Activated CD4-positive, alpha-beta T cell treated with anti-CD3 and anti-CD28 coated beads, Interleukin-10, Interleukin-2, amounts not matched to agents 100 ng/mL and 50 ng/mL, durations not matched to agents 16 hours and 8 hours (primary cell): Measurements from ENCODE around the gene PROB1.
"Not testable (repeated sequence)": the region's sequence is repeated elsewhere in the genome, so short reads cannot be mapped to it uniquely, and the experiment has no call there.

Experiments
- DNase-seq: peaks from one replicate; pipeline ENCODE4 v3.0.0-alpha.2; 2020

PROB1 gene

DNA sequence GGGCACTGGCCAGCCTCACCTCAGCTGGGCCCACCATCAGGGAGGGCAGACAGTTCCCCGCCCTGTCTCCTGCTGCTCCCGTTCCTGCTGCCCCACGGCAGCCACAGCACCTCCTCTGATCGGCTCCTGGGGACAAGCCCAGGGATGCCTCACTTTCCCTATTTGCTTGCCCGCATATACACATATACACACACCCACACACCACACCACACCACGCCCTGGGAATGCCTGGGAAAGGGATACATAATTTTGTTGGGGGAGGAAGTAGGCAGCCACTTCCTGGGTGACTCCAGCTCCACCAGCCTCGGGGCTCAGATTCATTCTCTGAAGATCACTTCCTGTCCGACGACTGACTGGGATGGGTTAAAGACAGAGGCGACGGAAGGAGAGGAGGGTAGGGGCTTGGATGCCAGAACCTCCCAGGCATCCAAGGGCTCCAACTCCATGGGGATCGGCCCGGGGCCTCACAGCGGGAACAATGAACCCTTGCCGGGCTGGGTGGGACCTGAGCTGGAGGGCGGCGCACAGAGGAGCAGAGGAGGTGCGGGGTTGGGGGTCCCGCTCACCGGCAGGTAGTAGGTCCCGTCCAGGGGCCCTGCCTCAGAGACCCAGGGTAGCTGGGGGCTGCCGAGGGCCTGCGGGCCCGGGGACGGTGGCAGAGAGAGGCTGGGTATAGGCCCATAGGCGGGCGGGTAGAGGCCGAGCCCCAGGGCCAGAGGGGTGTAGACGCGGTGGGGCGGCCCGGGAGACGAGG is 3.2 kb downstream of the PROB1 start:
- peak; percentile 80 for DNase-seq

- no peak for DNase-seq
These were observed 4.0 kb downstream of the PROB1 start for GRCh38 chr5:139390639-139391569.

GRCh38 chr5:139389701-139390638 is 4.9 kb downstream of the PROB1 start, which contains the start of gene MZB1:
Gene MZB1 (minus strand): TSS chr5:139389913. CDS start chr5:139389856, 57 bp downstream.
- peak; percentile 92 for DNase-seq

DNA sequence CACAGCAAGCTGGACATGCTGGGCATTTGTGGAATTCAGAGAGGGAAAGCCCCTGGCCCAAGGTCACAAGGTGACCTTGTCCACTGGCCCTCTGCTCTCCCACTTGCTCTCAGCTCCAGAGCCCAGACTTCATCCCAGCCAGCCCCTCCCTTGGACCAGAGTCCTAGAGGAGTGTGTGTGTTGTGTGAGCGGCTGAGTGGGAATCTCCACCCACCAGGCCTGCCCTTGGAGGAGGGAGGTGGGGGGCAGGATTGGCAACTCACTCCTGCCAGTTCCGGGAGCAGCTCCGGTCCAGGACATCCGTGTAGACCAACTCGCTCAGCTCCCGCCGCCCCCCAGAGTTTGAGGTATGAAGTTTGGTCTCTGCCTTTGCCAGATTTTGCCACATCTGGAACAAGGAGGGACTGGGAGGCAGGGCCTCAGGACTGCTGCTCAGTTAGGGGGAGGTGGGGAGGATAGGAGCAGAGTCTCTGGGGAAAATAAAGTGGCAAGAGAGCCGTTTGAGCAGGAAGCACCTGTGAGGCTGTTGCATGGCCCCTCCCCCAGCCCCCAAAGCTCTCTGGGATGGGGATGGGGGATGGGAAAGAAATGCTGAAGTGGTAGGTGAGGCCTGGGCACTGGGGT is 6.6 kb downstream of the PROB1 start:
- no peak for DNase-seq

DNA sequence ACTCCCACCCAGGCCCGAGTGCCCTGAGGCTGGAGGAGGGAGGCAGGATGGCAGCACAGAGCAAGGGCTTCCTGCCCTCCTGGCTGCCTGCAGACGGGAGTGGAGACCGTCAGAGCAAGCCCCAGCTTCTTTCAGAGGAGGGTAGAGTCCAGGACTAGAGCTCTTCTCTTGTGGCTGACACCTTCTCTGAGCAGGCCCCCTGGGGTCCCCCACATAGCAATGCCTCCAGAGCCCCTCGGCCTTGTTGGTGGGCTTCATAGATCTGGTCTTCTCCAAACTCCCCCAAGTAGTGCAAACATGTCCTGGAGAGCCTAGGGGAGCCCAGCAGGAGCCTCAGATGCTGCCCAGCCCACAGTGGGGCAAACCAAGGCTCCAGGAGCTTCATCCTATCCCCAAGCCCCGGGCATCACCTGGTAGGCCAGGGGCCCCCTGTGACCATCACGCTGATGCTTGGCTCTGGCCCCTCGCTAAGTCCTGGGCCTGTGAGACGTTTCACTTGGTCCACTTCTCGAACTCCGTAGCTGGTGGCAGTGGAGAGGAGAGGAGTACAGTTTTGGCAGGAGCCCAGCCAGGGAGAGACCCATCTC is 7.2 kb downstream of the PROB1 start:
- DNase-seq: no peak

DNA sequence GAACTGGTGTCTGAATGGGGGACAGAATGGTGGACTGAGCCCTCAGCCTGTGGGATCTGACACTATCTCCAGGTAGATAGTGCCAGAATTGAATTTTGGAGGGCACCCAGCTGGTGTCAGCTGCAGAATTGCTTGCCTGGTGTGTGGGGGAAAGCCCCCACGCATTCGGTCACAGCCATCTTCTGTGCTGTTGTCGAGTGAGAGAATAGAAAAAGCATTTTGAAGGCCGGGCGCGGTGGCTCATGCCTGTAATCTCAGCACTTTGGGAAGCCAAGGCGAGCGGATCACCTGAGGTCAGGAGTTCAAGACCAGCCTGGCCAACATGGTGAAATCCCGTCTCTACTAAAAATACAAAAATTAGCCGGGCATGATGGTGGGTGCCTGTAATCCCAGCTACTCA is 7.9 kb downstream of the PROB1 start:
- not testable (repeated sequence) for DNase-seq

GRCh38 chr5:139386050-139386438 is 8.9 kb downstream of the PROB1 start:
- DNase-seq: no peak

DNA sequence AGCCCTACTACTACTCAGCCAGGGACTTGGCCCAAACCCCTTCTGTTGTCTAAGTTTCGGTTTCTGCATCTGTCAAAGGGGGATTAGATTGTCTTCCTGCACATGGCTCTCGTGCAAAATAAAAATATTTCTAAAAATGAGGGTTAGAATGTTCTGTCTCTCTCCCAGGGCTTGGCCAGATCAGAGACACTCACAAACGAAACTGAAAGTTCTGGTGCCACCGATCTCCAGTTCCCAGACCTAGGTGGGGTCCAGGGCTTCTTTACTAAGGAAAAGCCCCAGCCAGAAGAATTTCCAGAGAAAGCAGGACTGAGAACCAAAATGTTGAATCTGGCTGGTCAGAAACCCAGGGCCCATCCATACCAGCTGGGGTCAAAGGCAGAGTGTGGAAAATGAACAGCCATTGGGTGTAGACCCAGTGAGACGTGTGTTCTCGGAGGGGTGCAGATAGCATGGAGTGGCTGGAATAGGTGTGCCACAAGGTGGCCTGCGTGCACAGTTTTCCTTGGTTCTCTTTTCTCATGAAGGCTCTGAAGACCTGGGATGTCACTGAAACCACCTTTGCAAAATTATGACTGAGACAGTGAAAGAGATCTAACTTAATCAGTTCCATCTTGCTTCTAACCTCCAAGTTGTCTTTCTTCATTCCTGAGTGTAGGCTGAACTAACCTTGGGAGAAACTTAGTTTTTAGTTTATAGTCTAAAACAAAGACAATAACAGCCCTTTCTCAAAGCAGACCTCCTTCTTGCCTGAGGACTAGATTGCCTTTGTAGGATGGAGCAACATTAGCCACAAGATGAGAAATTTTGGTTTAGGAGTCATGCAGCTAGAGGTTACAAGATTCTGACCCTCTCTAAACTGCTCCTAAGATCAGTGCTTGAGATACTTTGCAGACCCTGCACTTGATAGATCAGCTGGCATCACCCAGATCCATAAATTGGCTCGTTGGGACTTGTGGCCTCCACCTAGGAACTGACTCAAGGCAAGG is 9.5 kb downstream of the PROB1 start:
- DNase-seq: no peak

DNA sequence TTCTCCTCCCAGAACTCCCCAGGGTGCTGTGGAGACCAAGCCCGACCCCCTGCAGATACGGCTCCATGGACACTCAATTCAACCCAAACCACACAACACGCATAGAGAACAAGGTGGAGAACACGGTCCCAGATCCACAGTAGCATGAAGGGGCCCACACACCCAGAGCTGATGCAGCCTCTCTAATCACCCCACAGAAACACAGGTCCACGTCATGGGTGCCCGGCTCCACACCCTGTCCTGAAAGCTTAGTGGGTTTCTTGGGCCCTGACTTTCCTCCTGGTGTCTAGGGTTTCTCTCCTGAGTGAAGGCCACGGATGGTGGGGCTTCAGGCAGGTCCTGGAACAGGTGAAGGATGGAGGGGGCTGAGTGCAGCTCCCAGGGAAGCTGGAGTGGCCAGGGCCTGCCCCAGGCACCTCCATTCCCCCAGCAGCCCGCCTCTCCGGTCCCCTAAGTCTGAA is 10.3 kb downstream of the PROB1 start:
- no peak for DNase-seq

DNA sequence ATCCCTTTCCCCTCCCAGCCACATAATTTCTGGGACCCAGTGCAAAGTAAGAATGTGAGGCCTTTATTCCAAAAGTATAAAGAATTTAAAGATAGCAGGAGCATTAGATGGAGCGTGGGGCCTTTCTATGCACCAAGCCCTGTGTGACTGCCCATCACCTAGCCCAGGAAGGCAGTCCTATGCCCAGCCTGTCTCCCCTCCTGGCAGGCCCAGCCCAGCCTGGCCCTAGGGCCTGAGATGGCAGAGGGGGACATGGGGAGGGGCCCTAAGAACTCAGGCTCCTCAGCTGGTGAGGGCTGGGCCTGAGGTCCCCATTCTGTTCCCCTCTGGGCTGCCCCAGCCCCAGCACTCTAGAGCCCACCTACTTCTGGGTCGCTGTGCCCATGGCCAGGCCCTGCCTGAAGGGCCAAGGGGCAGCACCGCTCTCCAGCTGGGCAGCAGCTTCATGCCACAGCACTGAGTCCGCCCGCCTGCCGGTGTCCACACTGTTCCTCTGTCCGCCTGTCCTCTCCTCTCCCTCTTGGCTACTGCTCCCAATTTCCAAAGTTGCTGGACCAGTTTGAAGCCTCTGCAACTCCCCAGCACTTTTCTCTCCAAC is 10.8 kb downstream of the PROB1 start:
- DNase-seq: no peak

GRCh38 chr5:139383275-139383992 is 11.5 kb downstream of the PROB1 start, which contains the start of gene SLC23A1:
Gene SLC23A1 (minus strand): TSS chr5:139383297. CDS start chr5:139383253, 44 bp downstream.
- DNase-seq: no peak

GRCh38 chr5:139382807-139383206 is 12.1 kb downstream of the PROB1 start:
- no peak for DNase-seq

DNA sequence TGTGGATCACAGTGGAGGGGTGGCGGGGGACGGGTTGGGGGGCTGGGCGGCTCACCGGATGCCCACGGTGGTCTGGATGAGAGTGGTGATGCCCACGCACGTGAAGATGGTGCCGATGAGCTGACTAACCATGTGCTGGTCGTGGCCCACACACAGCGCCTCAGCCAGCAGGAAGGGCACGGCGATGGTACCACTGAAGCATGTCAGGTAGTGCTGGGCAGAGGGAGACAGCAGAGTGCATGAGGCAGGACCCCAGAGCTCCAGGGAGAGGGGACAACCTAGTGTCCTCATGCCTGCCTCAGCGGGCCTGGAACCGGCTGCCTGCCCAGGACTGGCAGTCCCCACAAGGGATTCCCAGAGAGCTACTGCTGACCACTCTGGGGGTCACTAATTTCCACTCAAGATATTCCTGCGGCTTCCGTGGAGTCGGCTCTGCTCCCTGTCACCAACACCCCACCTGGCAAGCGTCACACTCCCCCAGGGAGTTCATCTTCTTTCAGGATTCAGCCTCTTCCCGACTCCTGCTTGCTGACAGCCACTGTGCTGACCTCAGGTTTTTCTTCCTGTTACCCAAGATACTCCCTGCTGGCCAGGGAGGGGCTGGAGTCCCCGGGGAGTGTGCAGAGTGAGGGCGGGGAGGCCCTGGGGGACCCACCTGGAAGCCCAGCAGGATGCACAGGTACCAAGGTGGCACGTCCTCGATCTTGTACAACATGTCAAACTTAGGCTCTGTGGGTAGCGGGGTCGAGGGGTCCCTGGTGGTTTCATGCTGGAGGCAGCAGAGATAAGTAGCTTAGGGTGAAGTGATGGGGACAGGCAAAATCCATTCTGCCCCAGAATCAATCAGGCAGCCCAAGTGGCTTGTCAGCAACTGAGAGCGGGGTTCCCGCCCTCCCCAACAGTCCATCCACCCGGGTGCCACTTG is 12.8 kb downstream of the PROB1 start:
- DNase-seq: no peak

GRCh38 chr5:139379626-139380449 is 15.1 kb downstream of the PROB1 start:
- no peak for DNase-seq

- DNase-seq: no peak
These were observed 16.0 kb downstream of the PROB1 start for GRCh38 chr5:139378941-139379361.

DNA sequence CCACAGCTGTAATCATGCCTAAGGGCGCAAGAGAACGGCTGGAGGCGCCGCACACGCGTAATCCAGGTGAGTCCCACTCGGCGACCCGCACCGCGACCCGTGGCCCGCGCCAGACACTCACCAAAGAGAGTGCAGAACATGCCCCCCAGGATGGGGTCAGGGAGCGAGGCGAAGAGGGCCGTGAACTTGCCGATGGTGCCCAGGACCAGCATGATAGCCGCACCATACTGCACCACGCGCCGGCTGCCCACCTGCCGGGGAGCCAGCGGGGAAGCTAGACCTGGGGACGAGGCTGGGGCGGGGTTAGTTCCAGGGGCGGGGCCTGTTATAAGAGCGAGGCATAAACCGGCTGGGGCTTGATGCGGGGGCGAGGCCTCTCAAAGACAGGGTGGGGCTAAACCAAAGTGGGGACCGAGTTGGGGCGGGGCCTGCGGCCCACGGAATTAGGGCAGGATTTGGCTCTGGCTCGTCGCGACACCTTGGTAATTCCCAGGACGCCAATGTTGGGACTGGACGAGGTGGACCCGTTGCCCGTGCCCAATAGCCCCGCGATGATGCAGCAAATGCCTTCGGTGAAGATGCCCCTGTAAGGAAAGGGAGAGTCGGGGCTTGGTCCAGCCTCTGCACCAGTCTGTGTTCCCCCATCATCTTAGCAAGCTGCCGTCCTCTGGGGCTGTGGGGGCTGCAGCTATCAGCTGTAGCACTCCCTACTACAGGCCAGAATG is 16.6 kb downstream of the PROB1 start:
- DNase-seq: no peak
